Activated CD8-positive, alpha-beta T cell treated with anti-CD3 and anti-CD28 coated beads for 36 hours (primary cell): ENCODE results near the gene FTH1. TPM values are rescaled to one million over a fixed set of nuclear protein-coding genes. Genes with fewer than 3 reads are reported as not detected.

Experiments used
- ATAC-seq: fragments of 200-7000 bp; cut with Tn5 transposase; one replicate; pipeline ENCODE4 v1.10.0; 2021; ENCODE audit warnings: mild to moderate bottlenecking, moderate library complexity
- CTCF ChIA-PET: fragments of 350-600 bp; sonication (Branson Sonifier 250); formaldehyde crosslinking; loops from one replicate; lab custom pipeline; 2021; ENCODE audit warnings: antibody characterized with exemption; lab: Charles Lee
- POLR2A ChIA-PET: fragments of 350-600 bp; sonication (Branson Sonifier 250); formaldehyde crosslinking; loops from one replicate; lab custom pipeline; 2021; ENCODE audit warnings: antibody characterized with exemption; lab: Charles Lee
- DNase-seq: peaks from one replicate; pipeline ENCODE4 v3.0.0-alpha.2; 2020
- H3K27ac Mint-ChIP-seq: one replicate; pipeline ENCODE4 v1.8.0; 2021; ENCODE audit warnings: mild to moderate bottlenecking, mixed read lengths
- H3K27me3 Mint-ChIP-seq: one replicate; pipeline ENCODE4 v1.8.0; 2021; ENCODE audit warnings: mixed read lengths
- H3K36me3 Mint-ChIP-seq: one replicate; pipeline ENCODE4 v1.8.0; 2021; ENCODE audit warnings: low read depth, mixed read lengths
- H3K4me1 Mint-ChIP-seq: one replicate; pipeline ENCODE4 v1.8.0; 2021; ENCODE audit warnings: low read depth, mixed read lengths
- H3K4me3 Mint-ChIP-seq: one replicate; pipeline ENCODE4 v1.8.0; 2021; ENCODE audit warnings: mild to moderate bottlenecking, moderate library complexity, mixed read lengths
- H3K9me3 Mint-ChIP-seq: one replicate; pipeline ENCODE4 v1.8.0; 2021; ENCODE audit warnings: mixed read lengths
- intact Hi-C: fragments of 100-400 bp; cut with micrococcal nuclease; formaldehyde crosslinking; loops from one replicate; pipeline ENCODE4 v1.10.0; 2022
- total RNA-seq, 2 experiments: library from RNA; stranded (reverse); gene quantifications; one replicate each; pipeline ENCODE4 v1.2.3, GENCODE V29; 2021
- TF ChIP-seq, protein P1 (sequence below): fragments of 200-600 bp; IDR thresholded peaks from one replicate; pipeline ENCODE4 v1.8.0; 2022; ENCODE audit warnings: antibody characterized with exemption, mild to moderate bottlenecking

The FTH1 gene
- total RNA-seq, 2 experiments from 2014 or later = 700 to 729 TPM

DNA sequence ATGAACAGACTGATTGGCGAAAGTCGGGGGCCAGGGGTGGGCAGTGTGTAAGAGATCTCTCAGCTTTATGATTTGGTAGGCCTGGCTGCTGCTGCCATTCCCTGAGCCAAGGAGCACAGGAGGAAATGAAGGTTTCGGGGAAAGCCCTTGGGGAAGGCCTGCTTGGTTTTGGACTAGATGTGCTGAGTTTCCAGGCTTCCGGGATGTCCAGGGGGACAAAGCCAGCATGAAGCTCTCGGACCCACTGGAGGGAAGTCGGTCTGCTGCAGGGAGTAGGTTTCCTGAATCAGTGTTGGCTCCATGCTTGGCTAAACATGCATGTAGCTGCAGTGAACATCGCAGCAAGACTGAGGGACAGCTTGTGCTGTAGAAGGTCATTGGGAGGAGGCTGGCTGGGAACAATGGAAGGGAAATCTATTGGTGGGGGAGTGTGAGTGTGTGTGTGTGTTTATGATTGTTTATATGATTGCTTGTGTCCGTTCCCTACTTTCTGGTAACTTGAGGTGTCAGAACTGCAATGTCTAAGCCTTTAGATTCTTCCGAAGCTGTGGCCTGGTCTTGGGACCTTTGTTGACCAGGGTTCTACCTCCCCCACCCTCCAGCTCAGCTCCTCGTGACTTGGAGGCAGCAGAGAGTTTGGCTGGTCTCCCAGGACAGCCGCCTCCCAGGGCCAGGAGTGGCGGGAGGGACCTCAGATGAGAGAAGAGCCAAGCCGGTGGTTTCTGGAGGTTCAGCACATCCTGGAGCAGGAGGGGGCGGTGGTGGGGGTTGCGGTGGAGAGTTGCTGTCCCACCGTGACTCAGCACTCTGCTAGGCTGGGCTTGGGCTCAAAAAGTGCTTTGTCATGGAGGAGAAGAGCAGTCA, 4.0 kb upstream of the FTH1 start:
- POLR2A ChIA-PET = interaction anchor here (1.1 to 4.1 kb wide), 5 partner anchors 6 to 143 kb away, joined by 3 to 14 read pairs (median 3); partner anchors contain the start of gene FADS2
- intact Hi-C loops = no loop called here
- TF ChIP-seq, protein P1, sequence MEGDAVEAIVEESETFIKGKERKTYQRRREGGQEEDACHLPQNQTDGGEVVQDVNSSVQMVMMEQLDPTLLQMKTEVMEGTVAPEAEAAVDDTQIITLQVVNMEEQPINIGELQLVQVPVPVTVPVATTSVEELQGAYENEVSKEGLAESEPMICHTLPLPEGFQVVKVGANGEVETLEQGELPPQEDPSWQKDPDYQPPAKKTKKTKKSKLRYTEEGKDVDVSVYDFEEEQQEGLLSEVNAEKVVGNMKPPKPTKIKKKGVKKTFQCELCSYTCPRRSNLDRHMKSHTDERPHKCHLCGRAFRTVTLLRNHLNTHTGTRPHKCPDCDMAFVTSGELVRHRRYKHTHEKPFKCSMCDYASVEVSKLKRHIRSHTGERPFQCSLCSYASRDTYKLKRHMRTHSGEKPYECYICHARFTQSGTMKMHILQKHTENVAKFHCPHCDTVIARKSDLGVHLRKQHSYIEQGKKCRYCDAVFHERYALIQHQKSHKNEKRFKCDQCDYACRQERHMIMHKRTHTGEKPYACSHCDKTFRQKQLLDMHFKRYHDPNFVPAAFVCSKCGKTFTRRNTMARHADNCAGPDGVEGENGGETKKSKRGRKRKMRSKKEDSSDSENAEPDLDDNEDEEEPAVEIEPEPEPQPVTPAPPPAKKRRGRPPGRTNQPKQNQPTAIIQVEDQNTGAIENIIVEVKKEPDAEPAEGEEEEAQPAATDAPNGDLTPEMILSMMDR = no peak

DNA sequence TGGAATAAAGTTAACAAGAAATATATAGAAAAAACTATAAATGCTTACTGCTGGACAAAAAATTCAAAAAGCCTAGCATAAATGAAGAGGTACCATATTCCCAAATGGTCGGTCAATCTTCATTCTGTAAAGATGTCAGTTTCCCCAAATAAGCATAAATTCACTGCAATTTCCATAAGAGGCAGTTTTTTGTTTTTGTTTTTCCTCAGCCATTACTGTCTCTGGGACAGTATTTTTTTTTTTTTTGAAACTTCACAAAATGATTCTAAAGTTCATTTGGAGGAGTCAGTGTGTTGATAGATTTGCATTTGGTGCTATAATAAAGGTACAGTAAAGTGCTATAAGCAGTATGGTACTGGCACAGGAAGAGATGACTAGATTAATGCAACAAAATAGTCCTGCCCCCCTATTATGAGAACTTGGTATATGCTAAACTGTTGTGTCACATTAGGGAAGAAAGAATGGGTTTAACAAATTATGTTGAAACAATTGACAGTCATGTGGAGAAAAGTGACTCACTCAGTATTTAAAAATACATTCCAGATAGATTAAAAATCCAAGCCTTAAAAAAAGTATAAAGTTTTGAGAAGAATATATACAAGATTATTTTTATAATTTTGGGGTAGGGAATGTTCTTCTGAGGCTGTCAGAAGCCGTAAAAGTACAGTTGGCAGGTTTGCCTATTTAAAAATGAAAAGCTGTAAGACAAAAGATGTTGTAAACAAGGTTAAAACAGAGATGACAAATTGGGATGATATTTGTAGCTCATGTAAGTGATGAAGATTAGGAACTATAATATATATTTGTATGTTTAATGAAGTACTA, 2.6 kb upstream of the FTH1 start:
- peak overlapping the region; percentile 56 for H3K27ac Mint-ChIP-seq
- ChIA-PET CTCF (interaction anchor here (1.0 to 5.1 kb wide), 7 partner anchors 23 to 173 kb away, joined by 3 to 36 read pairs (median 6); no protein-coding TSS in a partner anchor), POLR2A (interaction anchor here (1.1 to 4.3 kb wide), 4 partner anchors 8 to 56 kb away, joined by 3 to 17 read pairs (median 10); no protein-coding TSS in a partner anchor)
- H3K27me3 Mint-ChIP-seq = no peaks in the 10 kb centered on the region
- TF ChIP-seq, protein P1 = no peak
- no peaks in the 10 kb centered on the region for H3K9me3 Mint-ChIP-seq
- H3K36me3 Mint-ChIP-seq = peaks cover 16% of the 10 kb centered on the region
- no peak for DNase-seq
- intact Hi-C loops = loop anchor here (10.0 kb wide), 1 partner anchor 115 kb away; no protein-coding TSS in a partner anchor
- no peak for ATAC-seq
- peaks cover 58% of the 10 kb centered on the region for H3K4me1 Mint-ChIP-seq
- no peak overlapping the region for H3K4me3 Mint-ChIP-seq

More for the DNA sequence above, 4.0 kb upstream of the FTH1 start:
- peak overlapping the region; percentile 50 for H3K27ac Mint-ChIP-seq
- ATAC-seq = peak; percentile 4
- DNase-seq = peak; percentile 75
- no peak overlapping the region for H3K4me3 Mint-ChIP-seq
- peaks cover 3% of the 10 kb centered on the region for H3K36me3 Mint-ChIP-seq
- CTCF ChIA-PET = interaction anchor here (0.7 to 3.7 kb wide), 4 partner anchors 12 to 110 kb away, joined by 3 to 26 read pairs (median 8); no protein-coding TSS in a partner anchor
- no peaks in the 10 kb centered on the region for H3K9me3 Mint-ChIP-seq
- peaks cover 52% of the 10 kb centered on the region for H3K4me1 Mint-ChIP-seq
- H3K27me3 Mint-ChIP-seq = no peaks in the 10 kb centered on the region

DNA sequence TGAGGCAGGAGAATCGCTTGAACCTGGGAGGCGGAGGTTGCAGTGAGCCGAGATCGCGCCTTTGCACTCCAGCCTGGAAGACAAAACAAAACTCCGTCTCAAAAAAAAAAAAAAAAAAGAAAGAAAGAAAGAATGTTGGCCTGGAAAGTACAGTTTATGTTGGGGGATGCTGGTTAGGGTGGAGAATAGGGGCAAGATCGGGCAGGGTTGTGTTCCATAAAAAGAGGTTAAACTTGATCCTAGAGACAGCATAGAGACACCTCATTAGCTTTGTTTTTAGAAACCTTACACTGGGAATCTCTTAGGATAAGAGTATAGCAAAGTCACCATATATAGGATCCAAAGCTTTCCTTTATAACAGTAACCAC, 1.9 kb upstream of the FTH1 start:
- Mint-ChIP-seq H3K27ac (peak overlapping the region; percentile 67), H3K4me3 (peak overlapping the region; percentile 14), H3K9me3 (no peaks in the 10 kb centered on the region), H3K36me3 (peaks cover 23% of the 10 kb centered on the region), H3K27me3 (no peaks in the 10 kb centered on the region), H3K4me1 (peaks cover 64% of the 10 kb centered on the region)
- ChIA-PET POLR2A (interaction anchor here (0.6 to 4.3 kb wide), 5 partner anchors 8 to 65 kb away, joined by 3 to 17 read pairs (median 6); no protein-coding TSS in a partner anchor), CTCF (interaction anchor here (1.0 to 5.1 kb wide), 5 partner anchors 22 to 173 kb away, joined by 3 to 36 read pairs (median 6); no protein-coding TSS in a partner anchor)
- no peak for DNase-seq
- intact Hi-C loops = loop anchor here (10.0 kb wide), 1 partner anchor 115 kb away; no protein-coding TSS in a partner anchor
- ATAC-seq = no peak
- TF ChIP-seq, protein P1 = no peak

DNA sequence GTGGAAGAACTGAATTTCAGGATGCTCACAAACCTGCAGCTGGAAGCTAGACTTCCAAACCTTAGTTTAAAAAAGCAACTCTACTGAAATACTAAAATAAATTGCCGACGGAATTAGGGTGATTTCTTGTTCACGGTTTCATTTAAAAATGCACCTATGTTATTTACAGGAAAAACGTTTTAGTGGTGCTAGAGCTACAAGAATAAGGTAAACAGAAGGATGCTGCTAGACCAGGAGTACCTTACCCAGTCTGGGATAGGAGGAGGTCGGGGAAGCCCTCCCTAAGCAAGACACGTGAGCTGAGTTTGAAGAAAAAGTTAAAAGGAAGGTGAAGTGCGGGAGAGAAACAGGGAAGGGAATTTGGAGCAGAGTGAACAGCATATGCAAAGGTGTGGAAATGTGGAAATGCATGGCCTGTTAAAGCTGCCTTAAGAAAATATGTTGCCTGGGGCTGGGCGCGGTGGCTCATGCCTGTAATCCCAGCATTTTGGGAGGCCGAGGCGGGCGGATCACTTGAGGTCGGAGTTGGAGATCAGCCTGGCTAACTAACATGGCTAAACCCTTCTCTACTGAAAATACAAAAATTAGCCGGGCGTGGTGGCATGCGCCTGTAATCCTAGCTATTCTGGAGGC, 1.4 kb upstream of the FTH1 start:
- peak overlapping the region; percentile 86 for H3K4me3 Mint-ChIP-seq
- TF ChIP-seq, protein P1 = no peak
- no peaks in the 10 kb centered on the region for H3K9me3 Mint-ChIP-seq
- no peaks in the 10 kb centered on the region for H3K27me3 Mint-ChIP-seq
- ATAC-seq (no peak), DNase-seq (no peak)
- H3K36me3 Mint-ChIP-seq = peaks cover 28% of the 10 kb centered on the region
- peak overlapping the region; percentile 91 for H3K27ac Mint-ChIP-seq
- intact Hi-C loops = loop anchor here (10.0 kb wide), 1 partner anchor 116 kb away; no protein-coding TSS in a partner anchor
- CTCF ChIA-PET = interaction anchor here (1.6 to 5.1 kb wide), 5 partner anchors 22 to 172 kb away, joined by 3 to 36 read pairs (median 13); no protein-coding TSS in a partner anchor
- POLR2A ChIA-PET = interaction anchor here (0.6 to 4.3 kb wide), 8 partner anchors 9 to 177 kb away, joined by 3 to 17 read pairs (median 4); no protein-coding TSS in a partner anchor
- H3K4me1 Mint-ChIP-seq = peaks cover 67% of the 10 kb centered on the region
